Measurements from ENCODE around the gene GZMM. TPM values are rescaled to one million over a fixed set of nuclear protein-coding genes. Genes with fewer than 3 reads are reported as not detected.

The GZMM gene
- total and polyA plus RNA-seq, 2 of the 13 experiments (the other 11 are each of a cell fraction or from before 2014, with no cell fraction given), result 0.07 TPM; not detected in 1

- TF ChIP-seq ZNF407 (CRISPR knock-in tag; IDR thresholded peaks at IDR 0.05; ENCODE audit: not compliant biosample characterization), result peak; percentile 32
- no peak for TF ChIP-seq PBX3 (CRISPR knock-in tag; IDR thresholded peaks at IDR 0.05; ENCODE audit: borderline replicate concordance)
- no peak for TF ChIP-seq ZFP36 (IDR thresholded peaks at IDR 0.05; ENCODE audit: borderline replicate concordance, low read depth, low read length, partially characterized antibody)
- no peak for TF ChIP-seq PRDM4 (CRISPR knock-in tag; IDR thresholded peaks at IDR 0.05; ENCODE audit: borderline replicate concordance)
- no peak for TF ChIP-seq HNF4A (CRISPR knock-in tag; IDR thresholded peaks at IDR 0.05)
- no peak for TF ChIP-seq ZNF143 (CRISPR knock-in tag; IDR thresholded peaks at IDR 0.05)
- no peak for TF ChIP-seq RBAK (CRISPR knock-in tag; IDR thresholded peaks at IDR 0.05)
- TF ChIP-seq CBFB (CRISPR knock-in tag; IDR thresholded peaks at IDR 0.05), result no peak
- 0 out of 2 replicates have a peak, but pooled peaks have one; percentile 23 for TF ChIP-seq ARNTL (CRISPR knock-in tag; IDR thresholded peaks at IDR 0.05)
- TF ChIP-seq ZSCAN22 (CRISPR knock-in tag; IDR thresholded peaks at IDR 0.05), result no peak
- TF ChIP-seq ELF3 (CRISPR knock-in tag; IDR thresholded peaks at IDR 0.05), result no peak
- no peak for TF ChIP-seq EHMT2 (IDR thresholded peaks at IDR 0.05; ENCODE audit: borderline replicate concordance, low read depth, low read length)
- TF ChIP-seq CBX5 (CRISPR knock-in tag; IDR thresholded peaks at IDR 0.05; ENCODE audit: borderline replicate concordance), result no peak
- TF ChIP-seq REST (IDR thresholded peaks at IDR 0.05; ENCODE audit: borderline replicate concordance in 1 of 2, low read depth in 1 of 2, low read length in 2 of 2), result no peak
Observed at GRCh38 chr19:554817-555216, 11.0 kb downstream of the GZMM start (continued).

All from HepG2 (cell line).